PC-9 (cell line): ENCODE measurements around the gene NRXN2. TPM values are rescaled to one million over a fixed set of nuclear protein-coding genes. Genes with fewer than 3 reads are reported as not detected.

Experiments used
- BruUV-seq: library from RNA; stranded (reverse); fragments of 400-500 nt; replicated peaks from 2 replicates; lab custom pipeline; 2021; lab: Mats Ljungman, UMichigan
- CTCF ChIA-PET: fragments of 300-600 bp; sonication (Branson Sonifier 250); formaldehyde crosslinking; loops from one replicate; lab custom pipeline; 2022; ENCODE audit warnings: antibody characterized with exemption; lab: Charles Lee
- POLR2A ChIA-PET: fragments of 300-600 bp; sonication (Branson Sonifier 250); formaldehyde crosslinking; loops from one replicate; lab custom pipeline; 2022; ENCODE audit warnings: antibody characterized with exemption; ENCODE audit not compliant: unreplicated experiment; lab: Charles Lee
- DNase-seq, 2 experiments: peaks; one replicate each; pipeline versions ENCODE4 v3.0.0 to v3.0.0-alpha.2; 2015 to 2022; ENCODE audit warnings: mixed read lengths in 1 of 2
- H2AFZ ChIP-seq: fragments of 200-600 bp; sonication (generic); 2 replicates; pipeline ENCODE4 v1.8.1; 2017; ENCODE audit warnings: antibody characterized with exemption
- H3F3A ChIP-seq: fragments of 200-600 bp; sonication (generic); 2 replicates; pipeline ENCODE4 v1.8.1; 2017; ENCODE audit warnings: antibody characterized with exemption, mild to moderate bottlenecking, low read depth; ENCODE audit not compliant: insufficient read depth
- H3K27ac ChIP-seq: fragments of 200-600 bp; sonication (generic); 2 replicates; pipeline ENCODE4 v1.6.1; 2016; ENCODE audit warnings: mixed run types
- H3K27me3 ChIP-seq: fragments of 200-600 bp; sonication (generic); 2 replicates; pipeline ENCODE4 v1.6.1; 2016; ENCODE audit warnings: low read depth, mixed run types; ENCODE audit not compliant: insufficient read depth
- H3K36me3 ChIP-seq: fragments of 200-600 bp; sonication (generic); 2 replicates; pipeline ENCODE4 v1.6.1; 2016; ENCODE audit warnings: low read depth, mixed run types
- H3K4me1 ChIP-seq: fragments of 200-600 bp; sonication (generic); replicated peaks from 2 replicates; pipeline ENCODE4 v1.6.1; 2016; ENCODE audit warnings: mixed run types; ENCODE audit not compliant: insufficient read depth
- H3K4me2 ChIP-seq: fragments of 200-600 bp; sonication (generic); 2 replicates; pipeline ENCODE4 v1.6.1; 2017; ENCODE audit warnings: mixed run types
- H3K4me3 ChIP-seq: fragments of 200-600 bp; sonication (generic); 2 replicates; pipeline ENCODE4 v1.6.1; 2016; ENCODE audit warnings: mixed run types
- H3K79me2 ChIP-seq: fragments of 200-600 bp; sonication (generic); 2 replicates; pipeline ENCODE4 v1.6.1; 2017; ENCODE audit warnings: low read depth, mixed run types
- H3K9me2 ChIP-seq: fragments of 200-600 bp; sonication (generic); 2 replicates; pipeline ENCODE4 v1.8.1; 2017; ENCODE audit warnings: mild to moderate bottlenecking; ENCODE audit not compliant: insufficient read depth
- H3K9me3 ChIP-seq: fragments of 200-600 bp; sonication (generic); 2 replicates; pipeline ENCODE4 v1.8.1; 2016; ENCODE audit warnings: low read depth; ENCODE audit not compliant: insufficient read depth
- H4K20me1 ChIP-seq: fragments of 200-600 bp; sonication (generic); 2 replicates; pipeline ENCODE4 v1.8.1; 2017; ENCODE audit not compliant: insufficient read depth
- EZH2 ChIP-seq: fragments of 200-600 bp; sonication (generic); IDR thresholded peaks from 2 replicates; pipeline ENCODE4 v1.8.0; 2017; ENCODE audit warnings: antibody characterized with exemption, low read depth
- intact Hi-C: fragments of 100-400 bp; cut with micrococcal nuclease; formaldehyde crosslinking; loops from one replicate; pipeline ENCODE4 v1.10.0; 2022; ENCODE audit not compliant: unreplicated experiment
- total RNA-seq: library from RNA; stranded (reverse); gene quantifications from 2 replicates; pipeline ENCODE4 v1.2.3, GENCODE V29; 2021
- TF ChIP-seq, protein P1 (sequence below): fragments of 200-600 bp; sonication (generic); conservative IDR thresholded peaks from 2 replicates; pipeline ENCODE4 v1.6.1; 2017; ENCODE audit warnings: mixed run types, antibody characterized with exemption, mild to moderate bottlenecking, moderate library complexity

The NRXN2 gene
- total RNA-seq, 1 experiment from 2014 or later, result not detected

GRCh38 chr11:64643920-64644646 lies 78.9 kb downstream of the NRXN2 start:
- Histone ChIP-seq H3K27me3 (peaks cover 56% of the 10 kb centered on the region), H3K36me3 (no peaks in the 10 kb centered on the region), H3K27ac (no peak overlapping the region), H3K4me3 (no peak overlapping the region), H4K20me1 (no peaks in the 10 kb centered on the region), H2AFZ (no peak overlapping the region), H3K4me1 (no peaks in the 10 kb centered on the region), H3F3A (no peaks in the 10 kb centered on the region), H3K9me3 (no peaks in the 10 kb centered on the region), H3K9me2 (no peaks in the 10 kb centered on the region), H3K79me2 (no peaks in the 10 kb centered on the region), H3K4me2 (no peak overlapping the region)
- BruUV-seq, result no TSS peak
- no peak for TF ChIP-seq EZH2
- TF ChIP-seq, protein P1, sequence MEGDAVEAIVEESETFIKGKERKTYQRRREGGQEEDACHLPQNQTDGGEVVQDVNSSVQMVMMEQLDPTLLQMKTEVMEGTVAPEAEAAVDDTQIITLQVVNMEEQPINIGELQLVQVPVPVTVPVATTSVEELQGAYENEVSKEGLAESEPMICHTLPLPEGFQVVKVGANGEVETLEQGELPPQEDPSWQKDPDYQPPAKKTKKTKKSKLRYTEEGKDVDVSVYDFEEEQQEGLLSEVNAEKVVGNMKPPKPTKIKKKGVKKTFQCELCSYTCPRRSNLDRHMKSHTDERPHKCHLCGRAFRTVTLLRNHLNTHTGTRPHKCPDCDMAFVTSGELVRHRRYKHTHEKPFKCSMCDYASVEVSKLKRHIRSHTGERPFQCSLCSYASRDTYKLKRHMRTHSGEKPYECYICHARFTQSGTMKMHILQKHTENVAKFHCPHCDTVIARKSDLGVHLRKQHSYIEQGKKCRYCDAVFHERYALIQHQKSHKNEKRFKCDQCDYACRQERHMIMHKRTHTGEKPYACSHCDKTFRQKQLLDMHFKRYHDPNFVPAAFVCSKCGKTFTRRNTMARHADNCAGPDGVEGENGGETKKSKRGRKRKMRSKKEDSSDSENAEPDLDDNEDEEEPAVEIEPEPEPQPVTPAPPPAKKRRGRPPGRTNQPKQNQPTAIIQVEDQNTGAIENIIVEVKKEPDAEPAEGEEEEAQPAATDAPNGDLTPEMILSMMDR, result no peak
- no peak for DNase-seq
- CTCF ChIA-PET, result no interaction called here
- intact Hi-C loops, result no loop called here
- POLR2A ChIA-PET, result interaction anchor here (0.7 kb wide), 1 partner anchor 9 kb away, joined by 5 read pairs; no protein-coding TSS in a partner anchor

- H3K36me3 ChIP-seq, result no peaks in the 10 kb centered on the region
- no peaks in the 10 kb centered on the region for H4K20me1 ChIP-seq
- no peak for DNase-seq
- POLR2A ChIA-PET, result no interaction called here
- no peaks in the 10 kb centered on the region for H3K79me2 ChIP-seq
- no peaks in the 10 kb centered on the region for H3K4me1 ChIP-seq
- no peak overlapping the region for H3K27ac ChIP-seq
- no peak overlapping the region for H3K4me2 ChIP-seq
- no peak overlapping the region for H3K4me3 ChIP-seq
- CTCF ChIA-PET, result interaction anchor here (0.5 kb wide), 1 partner anchor 220 kb away, joined by 6 read pairs; no protein-coding TSS in a partner anchor
- TF ChIP-seq EZH2, result no peak
- TF ChIP-seq, protein P1, result no peak
- intact Hi-C loops, result no loop called here
- H3F3A ChIP-seq, result no peaks in the 10 kb centered on the region
- no peaks in the 10 kb centered on the region for H3K9me3 ChIP-seq
- peaks cover 61% of the 10 kb centered on the region for H3K27me3 ChIP-seq
- H3K9me2 ChIP-seq, result no peaks in the 10 kb centered on the region
- no peak overlapping the region for H2AFZ ChIP-seq
- BruUV-seq, result no TSS peak
Measured at GRCh38 chr11:64643256-64643881, 79.6 kb downstream of the NRXN2 start.

DNA sequence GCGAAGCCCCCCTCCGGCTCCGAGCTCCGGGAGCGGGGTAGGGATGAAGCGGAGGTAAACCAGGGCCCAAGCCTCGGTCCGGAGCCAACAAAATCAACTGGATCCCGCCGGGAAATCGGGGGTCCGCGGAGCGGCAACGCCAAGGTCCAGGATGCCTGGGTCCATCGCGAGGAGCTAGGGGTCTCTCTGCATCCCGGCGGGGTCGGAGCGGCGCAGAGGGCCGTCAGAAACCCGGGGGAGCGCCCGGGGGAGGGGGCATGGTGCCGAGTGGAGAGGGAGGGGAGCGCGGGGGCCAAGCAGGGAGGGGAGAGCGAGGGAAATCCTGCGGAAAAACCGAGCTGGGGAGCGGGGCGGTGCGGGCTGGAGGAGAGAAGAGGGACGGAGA lies 80.1 kb downstream of the NRXN2 start:
- intact Hi-C loops, result no loop called here
- H3K27ac ChIP-seq, result no peak overlapping the region

More for the DNA sequence above, 80.1 kb downstream of the NRXN2 start:
- H3K9me3 ChIP-seq, result no peaks in the 10 kb centered on the region
- BruUV-seq, result no TSS peak
- H3K4me2 ChIP-seq, result no peak overlapping the region
- no peak for DNase-seq
- no peaks in the 10 kb centered on the region for H3K36me3 ChIP-seq
- no peaks in the 10 kb centered on the region for H3K4me1 ChIP-seq
- H4K20me1 ChIP-seq, result no peaks in the 10 kb centered on the region
- no peaks in the 10 kb centered on the region for H3K79me2 ChIP-seq
- no peak overlapping the region for H2AFZ ChIP-seq
- POLR2A ChIA-PET, result no interaction called here
- TF ChIP-seq, protein P1, result no peak
- TF ChIP-seq EZH2, result no peak
- H3K27me3 ChIP-seq, result peaks cover 62% of the 10 kb centered on the region
- CTCF ChIA-PET, result interaction anchor here (0.5 kb wide), 1 partner anchor 219 kb away, joined by 6 read pairs; no protein-coding TSS in a partner anchor
- no peak overlapping the region for H3K4me3 ChIP-seq
- H3F3A ChIP-seq, result no peaks in the 10 kb centered on the region
- no peaks in the 10 kb centered on the region for H3K9me2 ChIP-seq
